ENCODE data around the gene AGAP6. TPM values are rescaled to one million over a fixed set of nuclear protein-coding genes. Genes with fewer than 3 reads are reported as not detected.
A peak's percentile ranks its signal among the peaks of the same experiment; 100 is the strongest.
"Not testable (repeated sequence)": the region's sequence is repeated elsewhere in the genome, so short reads cannot be mapped to it uniquely, and the experiment has no call there.

AGAP6 gene
- total RNA-seq, 1 experiment from 2014 or later, result 26.0 TPM

GRCh38 chr10:50044941-50045664 lies 56.9 kb downstream of the AGAP6 start:
- H3K4me3 ChIP-seq (ENCODE audit: low read depth, low read length), result no peak overlapping the region
- Mint-ChIP-seq H3K36me3 (ENCODE audit: insufficient read depth, unreplicated experiment) (no peaks in the 10 kb centered on the region), H3K27ac (ENCODE audit: unreplicated experiment) (no peak overlapping the region), H3K4me3 (ENCODE audit: unreplicated experiment) (no peak overlapping the region), H3K27me3 (ENCODE audit: insufficient read depth, unreplicated experiment) (no peaks in the 10 kb centered on the region), H3K4me1 (ENCODE audit: low read depth, unreplicated experiment) (peaks cover 7% of the 10 kb centered on the region), H3K9me3 (ENCODE audit: unreplicated experiment) (no peaks in the 10 kb centered on the region)
- no peak for TF ChIP-seq CTCF (IDR thresholded peaks at IDR 0.05; ENCODE audit: insufficient read depth in 1 of 2, low read depth in 1 of 2, low read length in 1 of 2, severe bottlenecking in 1 of 2, unreplicated experiment in 1 of 2)
- H3K27me3 ChIP-seq (replicated peaks; ENCODE audit: control insufficient read depth, insufficient read depth, low read length), result no peaks in the 10 kb centered on the region
- CTCF ChIA-PET, result interaction anchor here (0.7 kb wide), 2 partner anchors 52 to 452 kb away, joined by 3 to 5 read pairs; no protein-coding TSS in a partner anchor
- H3K4me1 ChIP-seq, result no peaks in the 10 kb centered on the region
- intact Hi-C loops (cut with micrococcal nuclease; ENCODE audit: unreplicated experiment), result no loop called here
- DNase-seq, result peak in 1 of 2 experiments; percentile 34
- POLR2A ChIA-PET, result no interaction called here
- no peaks in the 10 kb centered on the region for H3K36me3 ChIP-seq (ENCODE audit: control insufficient read depth, insufficient read depth, low read length)
- no TSS peak for BruUV-seq (replicated peaks)
- H3K9me3 ChIP-seq, result no peaks in the 10 kb centered on the region

GRCh38 chr10:50046457-50046856 lies 58.3 kb downstream of the AGAP6 start:
- H3K4me3 Mint-ChIP-seq (ENCODE audit: unreplicated experiment); H3K36me3 Mint-ChIP-seq (ENCODE audit: insufficient read depth, unreplicated experiment); H3K9me3 ChIP-seq; H3K27me3 ChIP-seq (replicated peaks; ENCODE audit: control insufficient read depth, insufficient read depth, low read length); H3K4me1 ChIP-seq; H3K27me3 Mint-ChIP-seq (ENCODE audit: insufficient read depth, unreplicated experiment); POLR2A ChIA-PET; BruUV-seq (replicated peaks); H3K9me3 Mint-ChIP-seq (ENCODE audit: unreplicated experiment); H3K36me3 ChIP-seq (ENCODE audit: control insufficient read depth, insufficient read depth, low read length); H3K4me3 ChIP-seq (ENCODE audit: low read depth, low read length); H3K27ac Mint-ChIP-seq (ENCODE audit: unreplicated experiment); H3K4me1 Mint-ChIP-seq (ENCODE audit: low read depth, unreplicated experiment); intact Hi-C loops (cut with micrococcal nuclease; ENCODE audit: unreplicated experiment); CTCF ChIA-PET; DNase-seq: not testable (repeated sequence)

- H3K27me3 ChIP-seq (replicated peaks; ENCODE audit: control insufficient read depth, insufficient read depth, low read length); POLR2A ChIA-PET; H3K9me3 ChIP-seq; H3K4me3 Mint-ChIP-seq (ENCODE audit: unreplicated experiment); H3K4me1 ChIP-seq; H3K27me3 Mint-ChIP-seq (ENCODE audit: insufficient read depth, unreplicated experiment); H3K9me3 Mint-ChIP-seq (ENCODE audit: unreplicated experiment); H3K36me3 Mint-ChIP-seq (ENCODE audit: insufficient read depth, unreplicated experiment); CTCF ChIA-PET; H3K27ac Mint-ChIP-seq (ENCODE audit: unreplicated experiment); DNase-seq; intact Hi-C loops (cut with micrococcal nuclease; ENCODE audit: unreplicated experiment); H3K36me3 ChIP-seq (ENCODE audit: control insufficient read depth, insufficient read depth, low read length); H3K4me3 ChIP-seq (ENCODE audit: low read depth, low read length); BruUV-seq (replicated peaks): not testable (repeated sequence)
- H3K4me1 Mint-ChIP-seq (ENCODE audit: low read depth, unreplicated experiment), result peaks cover 17% of the 10 kb centered on the region
Measured at GRCh38 chr10:50047594-50047993, 59.4 kb downstream of the AGAP6 start.

- H3K27ac Mint-ChIP-seq (ENCODE audit: unreplicated experiment), result peak overlapping the region; percentile 95
Measured at GRCh38 chr10:50051995-50052660, 63.9 kb downstream of the AGAP6 start.

GRCh38 chr10:50052778-50053376 lies 64.7 kb downstream of the AGAP6 start:
- H3K36me3 ChIP-seq (ENCODE audit: control insufficient read depth, insufficient read depth, low read length); BruUV-seq (replicated peaks); H3K4me3 ChIP-seq (ENCODE audit: low read depth, low read length); H3K4me3 Mint-ChIP-seq (ENCODE audit: unreplicated experiment); H3K9me3 ChIP-seq; H3K36me3 Mint-ChIP-seq (ENCODE audit: insufficient read depth, unreplicated experiment); DNase-seq; CTCF ChIA-PET; POLR2A ChIA-PET; intact Hi-C loops (cut with micrococcal nuclease; ENCODE audit: unreplicated experiment); H3K9me3 Mint-ChIP-seq (ENCODE audit: unreplicated experiment); H3K27me3 ChIP-seq (replicated peaks; ENCODE audit: control insufficient read depth, insufficient read depth, low read length); H3K27me3 Mint-ChIP-seq (ENCODE audit: insufficient read depth, unreplicated experiment): not testable (repeated sequence)
- peaks cover 33% of the 10 kb centered on the region for H3K4me1 ChIP-seq
- Mint-ChIP-seq H3K4me1 (ENCODE audit: low read depth, unreplicated experiment) (peaks cover 26% of the 10 kb centered on the region), H3K27ac (ENCODE audit: unreplicated experiment) (peak overlapping the region; percentile 95)

More at GRCh38 chr10:50051995-50052660, 63.9 kb downstream of the AGAP6 start:
- H3K36me3 ChIP-seq (ENCODE audit: control insufficient read depth, insufficient read depth, low read length); BruUV-seq (replicated peaks); intact Hi-C loops (cut with micrococcal nuclease; ENCODE audit: unreplicated experiment); H3K4me3 ChIP-seq (ENCODE audit: low read depth, low read length); CTCF ChIA-PET; H3K27me3 ChIP-seq (replicated peaks; ENCODE audit: control insufficient read depth, insufficient read depth, low read length); H3K36me3 Mint-ChIP-seq (ENCODE audit: insufficient read depth, unreplicated experiment); H3K9me3 ChIP-seq; POLR2A ChIA-PET; H3K9me3 Mint-ChIP-seq (ENCODE audit: unreplicated experiment); H3K27me3 Mint-ChIP-seq (ENCODE audit: insufficient read depth, unreplicated experiment): not testable (repeated sequence)
- peak overlapping the region; percentile 69 for H3K4me3 Mint-ChIP-seq (ENCODE audit: unreplicated experiment)
- H3K4me1 ChIP-seq, result peaks cover 29% of the 10 kb centered on the region
- DNase-seq, result peak; percentile 74 to 76
- peaks cover 25% of the 10 kb centered on the region for H3K4me1 Mint-ChIP-seq (ENCODE audit: low read depth, unreplicated experiment)

Measured in Caco-2 (cell line).